K562 (cell line): ENCODE results near the gene PDZK1IP1. TPM values are rescaled to one million over a fixed set of nuclear protein-coding genes. Genes with fewer than 3 reads are reported as not detected.
A peak's percentile ranks its signal among the peaks of the same experiment; 100 is the strongest.

Source experiments
- CREB1 ChIP-seq, 2 experiments: sonication (generic) in 1 of 2; formaldehyde crosslinking in 1 of 2; IDR thresholded peaks; 2 replicates each; pipeline versions ENCODE4 v1.6.1 to v1.8.0; 2012 to 2022; ENCODE audit warnings: inconsistent platforms in 1 of 2, mild to moderate bottlenecking in 1 of 2, missing genetic modification reagents in 1 of 2, moderate library complexity in 1 of 2
- NFE2L1 ChIP-seq: fragments of 450-650 bp; IDR thresholded peaks from 2 replicates; pipeline ENCODE4 v1.6.1; 2016; ENCODE audit warnings: missing genetic modification characterization, low read depth, mild to moderate bottlenecking, missing compliant biosample characterization, moderate library complexity, borderline replicate concordance
- REST ChIP-seq, 2 experiments: fragments of 450-650 bp; formaldehyde crosslinking in 1 of 2; IDR thresholded peaks; 2 replicates each; pipeline versions ENCODE4 v1.4.0 to v1.6.1; 2014 to 2020; ENCODE audit warnings: mild to moderate bottlenecking in 2 of 2, borderline replicate concordance in 1 of 2, low read depth in 1 of 2
- SMARCA5 ChIP-seq: fragments of 450-650 bp; IDR thresholded peaks from 2 replicates; pipeline ENCODE4 v1.6.1; 2016
- SUPT5H ChIP-seq: fragments of 450-650 bp; IDR thresholded peaks from 2 replicates; pipeline ENCODE4 v1.6.1; 2016
- XRCC3 ChIP-seq: fragments of 450-650 bp; IDR thresholded peaks from 2 replicates; pipeline ENCODE4 v1.6.1; 2017; ENCODE audit warnings: mild to moderate bottlenecking, moderate library complexity
- XRCC4 ChIP-seq: IDR thresholded peaks from one replicate; pipeline ENCODE4 v1.6.1; 2011; ENCODE audit not compliant: insufficient read depth, insufficient read length; ENCODE audit errors: extremely low read depth
- ZC3H11A ChIP-seq: IDR thresholded peaks from 2 replicates; pipeline ENCODE4 v1.6.1; 2012; ENCODE audit warnings: low read depth, low read length, improper control_type of control experiment
- ZC3H4 ChIP-seq: sonication (generic); formaldehyde crosslinking; IDR thresholded peaks from 2 replicates; pipeline ENCODE4 v1.9.0; 2021; ENCODE audit warnings: missing genetic modification reagents, borderline replicate concordance
- polyA plus RNA-seq, 8 experiments: library from polyadenylated mRNA; depleted of rRNA in 4 of 8; stranded (reverse) in 5 of 8; unstranded in 3 of 8; fragments of >200 nt; fragmentation: Nextera tagmentation in 2 of 8; fragmentation: Illumina TruSeq in 1 of 8; extraction: Ambion mirVana in 2 of 8; extraction: Trizol in 1 of 8; gene quantifications; 2 replicates each; pipeline versions ENCODE4 v1.2.1 to v1.2.3, GENCODE V29; 2011 to 2014; ENCODE audit warnings: inconsistent platforms in 1 of 8, missing spikeins in 1 of 8
- total RNA-seq, 7 experiments: library from RNA; depleted of rRNA in 6 of 7; stranded (reverse); fragments of >200 nt in 6 of 7; fragmentation: Illumina TruSeq in 2 of 7; extraction: Trizol in 2 of 7; gene quantifications; 2 replicates each; pipeline versions ENCODE4 v1.2.1 to v1.2.3, GENCODE V29; 2011 to 2021; ENCODE audit warnings: low replicate concordance in 1 of 7
- TF ChIP-seq, protein P1 (sequence below): fragments of 450-650 bp; formaldehyde crosslinking; IDR thresholded peaks from 2 replicates; pipeline ENCODE4 v1.4.0; 2020; ENCODE audit warnings: mild to moderate bottlenecking, mixed read lengths
- TF ChIP-seq, protein P2 (sequence below): fragments of 200-800 bp; sonication (Bioruptor generic); IDR thresholded peaks from 2 replicates; pipeline ENCODE4 v1.6.1; 2017; ENCODE audit warnings: missing genetic modification characterization, missing compliant biosample characterization
- TF ChIP-seq, protein P3 (sequence below): fragments of 450-650 bp; IDR thresholded peaks from 2 replicates; pipeline ENCODE4 v1.6.1; 2016; ENCODE audit warnings: antibody characterized with exemption

Gene PDZK1IP1
- total and polyA plus RNA-seq, 9 of the 15 experiments (the other 6 are each of a cell fraction or from before 2014, with no cell fraction given) = 0.17 to 0.68 (median 0.53) TPM; not detected in 2

GRCh38 chr1:47214549-47214948 is 24.7 kb upstream of the PDZK1IP1 start (continued):
- TF ChIP-seq REST (IDR thresholded peaks at IDR 0.05; ENCODE audit: borderline replicate concordance) (no peak), REST (CRISPR knock-in tag; IDR thresholded peaks at IDR 0.05; ENCODE audit: low read depth) (no peak), SUPT5H (peak; percentile 71), CREB1 (IDR thresholded peaks at IDR 0.05) (no peak), CREB1 (CRISPR knock-in tag; IDR thresholded peaks at IDR 0.05) (no peak), SMARCA5 (peak; percentile 41; the same call in 1 of the 2 replicates), XRCC4 (no peak), ZC3H11A (no peak), XRCC3 (no peak), ZC3H4 (CRISPR knock-in tag) (no peak), NFE2L1 (tag) (no peak)
- TF ChIP-seq, protein P1, sequence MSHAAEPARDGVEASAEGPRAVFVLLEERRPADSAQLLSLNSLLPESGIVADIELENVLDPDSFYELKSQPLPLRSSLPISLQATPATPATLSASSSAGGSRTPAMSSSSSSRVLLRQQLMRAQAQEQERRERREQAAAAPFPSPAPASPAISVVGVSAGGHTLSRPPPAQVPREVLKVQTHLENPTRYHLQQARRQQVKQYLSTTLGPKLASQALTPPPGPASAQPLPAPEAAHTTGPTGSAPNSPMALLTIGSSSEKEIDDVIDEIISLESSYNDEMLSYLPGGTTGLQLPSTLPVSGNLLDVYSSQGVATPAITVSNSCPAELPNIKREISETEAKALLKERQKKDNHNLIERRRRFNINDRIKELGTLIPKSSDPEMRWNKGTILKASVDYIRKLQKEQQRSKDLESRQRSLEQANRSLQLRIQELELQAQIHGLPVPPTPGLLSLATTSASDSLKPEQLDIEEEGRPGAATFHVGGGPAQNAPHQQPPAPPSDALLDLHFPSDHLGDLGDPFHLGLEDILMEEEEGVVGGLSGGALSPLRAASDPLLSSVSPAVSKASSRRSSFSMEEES (CRISPR knock-in tag) = no peak
- TF ChIP-seq, protein P2, sequence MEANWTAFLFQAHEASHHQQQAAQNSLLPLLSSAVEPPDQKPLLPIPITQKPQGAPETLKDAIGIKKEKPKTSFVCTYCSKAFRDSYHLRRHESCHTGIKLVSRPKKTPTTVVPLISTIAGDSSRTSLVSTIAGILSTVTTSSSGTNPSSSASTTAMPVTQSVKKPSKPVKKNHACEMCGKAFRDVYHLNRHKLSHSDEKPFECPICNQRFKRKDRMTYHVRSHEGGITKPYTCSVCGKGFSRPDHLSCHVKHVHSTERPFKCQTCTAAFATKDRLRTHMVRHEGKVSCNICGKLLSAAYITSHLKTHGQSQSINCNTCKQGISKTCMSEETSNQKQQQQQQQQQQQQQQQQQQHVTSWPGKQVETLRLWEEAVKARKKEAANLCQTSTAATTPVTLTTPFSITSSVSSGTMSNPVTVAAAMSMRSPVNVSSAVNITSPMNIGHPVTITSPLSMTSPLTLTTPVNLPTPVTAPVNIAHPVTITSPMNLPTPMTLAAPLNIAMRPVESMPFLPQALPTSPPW (CRISPR knock-in tag) = no peak
- TF ChIP-seq, protein P3, sequence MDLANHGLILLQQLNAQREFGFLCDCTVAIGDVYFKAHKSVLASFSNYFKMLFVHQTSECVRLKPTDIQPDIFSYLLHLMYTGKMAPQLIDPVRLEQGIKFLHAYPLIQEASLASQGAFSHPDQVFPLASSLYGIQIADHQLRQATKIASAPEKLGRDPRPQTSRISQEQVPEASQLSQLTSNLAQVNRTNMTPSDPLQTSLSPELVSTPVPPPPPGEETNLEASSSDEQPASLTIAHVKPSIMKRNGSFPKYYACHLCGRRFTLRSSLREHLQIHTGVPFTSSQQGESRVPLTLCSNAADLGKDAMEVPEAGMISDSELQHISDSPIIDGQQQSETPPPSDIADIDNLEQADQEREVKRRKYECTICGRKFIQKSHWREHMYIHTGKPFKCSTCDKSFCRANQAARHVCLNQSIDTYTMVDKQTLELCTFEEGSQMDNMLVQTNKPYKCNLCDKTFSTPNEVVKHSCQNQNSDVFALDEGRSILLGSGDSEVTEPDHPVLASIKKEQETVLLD = no peak
